Thyroid gland (tissue), 4 donors: ENCODE data around the gene CCL24.

Source experiments
- POLR2A ChIP-seq, 2 donors: fragments of 450-650 bp; IDR thresholded peaks; one replicate each; pipeline ENCODE4 v1.6.1; 2017; ENCODE audit warnings: antibody characterized with exemption in 2 of 2, mild to moderate bottlenecking in 2 of 2, moderate library complexity in 1 of 2
- TF ChIP-seq, protein P1 (sequence below), 6 experiments: fragments of 200-600 bp in 3 of 6; fragments of 450-650 bp in 3 of 6; sonication (generic) in 3 of 6; IDR thresholded peaks; one replicate each; pipeline ENCODE4 v1.5.1; 2016 to 2019; ENCODE audit warnings: antibody characterized with exemption in 6 of 6, mild to moderate bottlenecking in 2 of 6, inconsistent platforms in 1 of 6, moderate library complexity in 1 of 6

DNA sequence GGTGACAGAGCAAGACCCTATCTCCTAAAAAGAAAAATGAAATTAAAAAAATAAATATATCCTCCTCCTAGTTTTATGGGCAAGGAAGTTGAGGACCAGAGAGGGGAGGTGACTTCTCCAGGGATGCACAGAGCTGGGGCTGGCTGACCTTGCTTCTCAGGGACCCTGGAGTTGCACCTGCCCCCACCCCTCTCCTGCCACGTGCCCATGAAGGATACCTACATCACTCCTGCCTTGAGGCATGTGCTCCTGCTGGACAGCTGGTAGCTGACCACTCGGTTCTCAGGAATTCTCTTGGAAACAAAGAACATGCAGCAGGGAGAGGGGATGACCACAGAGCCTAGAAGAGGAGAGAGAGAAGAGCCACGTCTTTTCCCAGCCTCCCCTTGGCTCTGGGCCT lies 522 bp downstream of the CCL24 start:
- TF ChIP-seq, protein P1, sequence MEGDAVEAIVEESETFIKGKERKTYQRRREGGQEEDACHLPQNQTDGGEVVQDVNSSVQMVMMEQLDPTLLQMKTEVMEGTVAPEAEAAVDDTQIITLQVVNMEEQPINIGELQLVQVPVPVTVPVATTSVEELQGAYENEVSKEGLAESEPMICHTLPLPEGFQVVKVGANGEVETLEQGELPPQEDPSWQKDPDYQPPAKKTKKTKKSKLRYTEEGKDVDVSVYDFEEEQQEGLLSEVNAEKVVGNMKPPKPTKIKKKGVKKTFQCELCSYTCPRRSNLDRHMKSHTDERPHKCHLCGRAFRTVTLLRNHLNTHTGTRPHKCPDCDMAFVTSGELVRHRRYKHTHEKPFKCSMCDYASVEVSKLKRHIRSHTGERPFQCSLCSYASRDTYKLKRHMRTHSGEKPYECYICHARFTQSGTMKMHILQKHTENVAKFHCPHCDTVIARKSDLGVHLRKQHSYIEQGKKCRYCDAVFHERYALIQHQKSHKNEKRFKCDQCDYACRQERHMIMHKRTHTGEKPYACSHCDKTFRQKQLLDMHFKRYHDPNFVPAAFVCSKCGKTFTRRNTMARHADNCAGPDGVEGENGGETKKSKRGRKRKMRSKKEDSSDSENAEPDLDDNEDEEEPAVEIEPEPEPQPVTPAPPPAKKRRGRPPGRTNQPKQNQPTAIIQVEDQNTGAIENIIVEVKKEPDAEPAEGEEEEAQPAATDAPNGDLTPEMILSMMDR (IDR thresholded peaks at IDR 0.05) = no peak
- TF ChIP-seq POLR2A (IDR thresholded peaks at IDR 0.05) = no peak
